Fibroblast of skin of left biceps (primary cell): ENCODE results near the gene HOXB9.

Experiments
- DNase-seq, 2 experiments: peaks; one replicate each; pipeline ENCODE4 v3.0.0-alpha.2; 2013; ENCODE audit warnings: low read depth in 2 of 2

HOXB9 gene

GRCh38 chr17:48610282-48611211 lies 15.6 kb downstream of the HOXB9 start, which contains the start of gene HOXB7:
HOXB7 (minus strand) TSS chr17:48611017; CDS start chr17:48610918, 99 bp downstream.
- DNase-seq = no peak

GRCh38 chr17:48609759-48610281 lies 16.3 kb downstream of the HOXB9 start:
- DNase-seq = no peak

GRCh38 chr17:48609033-48609432 lies 17.1 kb downstream of the HOXB9 start:
- DNase-seq = no peak

- DNase-seq = no peak
These were observed 17.7 kb downstream of the HOXB9 start for GRCh38 chr17:48608494-48608834.

GRCh38 chr17:48606892-48607614 lies 19.1 kb downstream of the HOXB9 start:
- no peak for DNase-seq

- DNase-seq = no peak
These were observed 19.9 kb downstream of the HOXB9 start for GRCh38 chr17:48605991-48606891.

- no peak for DNase-seq
These were observed 20.7 kb downstream of the HOXB9 start for GRCh38 chr17:48605409-48605919.

- DNase-seq = no peak
These were observed 21.3 kb downstream of the HOXB9 start, which contains the start of gene HOXB6 for GRCh38 chr17:48604770-48605329. HOXB6 (minus strand) TSS chr17:48604986; CDS start chr17:48598150, 6,836 bp downstream.

GRCh38 chr17:48603959-48604769 lies 22.0 kb downstream of the HOXB9 start:
- DNase-seq = no peak

GRCh38 chr17:48601539-48602425 lies 24.4 kb downstream of the HOXB9 start:
- no peak for DNase-seq

- no peak for DNase-seq
These were observed 25.0 kb downstream of the HOXB9 start for GRCh38 chr17:48601207-48601538.

- no peak for DNase-seq
These were observed 25.7 kb downstream of the HOXB9 start for GRCh38 chr17:48600244-48601098.

GRCh38 chr17:48599354-48599753 lies 26.8 kb downstream of the HOXB9 start:
- DNase-seq = no peak

GRCh38 chr17:48598736-48599135 lies 27.4 kb downstream of the HOXB9 start:
- no peak for DNase-seq

- no peak for DNase-seq
These were observed 28.2 kb downstream of the HOXB9 start for GRCh38 chr17:48597778-48598631.

GRCh38 chr17:48597528-48597777 lies 28.7 kb downstream of the HOXB9 start:
- DNase-seq = no peak

GRCh38 chr17:48596735-48597527 lies 29.2 kb downstream of the HOXB9 start:
- DNase-seq = no peak
